Measurements from ENCODE around the gene SEL1L3.

The SEL1L3 gene

GRCh38 chr4:25810461-25811373, 52.1 kb downstream of the SEL1L3 start:
- Histone ChIP-seq H3K27me3 (ENCODE audit: control insufficient read depth, insufficient read depth, low read length) (no peaks in the 10 kb centered on the region), H3K36me3 (ENCODE audit: control insufficient read depth, insufficient read depth, low read length) (peaks cover 5% of the 10 kb centered on the region), H3K9me3 (ENCODE audit: control insufficient read depth, low read length) (no peaks in the 10 kb centered on the region), H3K9ac (ENCODE audit: low read length) (no peak overlapping the region), H3K4me1 (ENCODE audit: control insufficient read depth, insufficient read depth, low read length) (peaks cover 11% of the 10 kb centered on the region), H3K4me3 (ENCODE audit: low read length) (no peak overlapping the region)

- no peak overlapping the region for H3K4me3 ChIP-seq (ENCODE audit: low read length)
- no peak overlapping the region for H3K9ac ChIP-seq (ENCODE audit: low read length)
- no peaks in the 10 kb centered on the region for H3K9me3 ChIP-seq (ENCODE audit: control insufficient read depth, low read length)
- H3K27me3 ChIP-seq (ENCODE audit: control insufficient read depth, insufficient read depth, low read length) = no peaks in the 10 kb centered on the region
- peaks cover 5% of the 10 kb centered on the region for H3K36me3 ChIP-seq (ENCODE audit: control insufficient read depth, insufficient read depth, low read length)
- peaks cover 10% of the 10 kb centered on the region for H3K4me1 ChIP-seq (ENCODE audit: control insufficient read depth, insufficient read depth, low read length)
These were observed 52.8 kb downstream of the SEL1L3 start for GRCh38 chr4:25809996-25810395.

GRCh38 chr4:25807102-25807728, 55.6 kb downstream of the SEL1L3 start:
- Histone ChIP-seq H3K36me3 (ENCODE audit: control insufficient read depth, insufficient read depth, low read length) (no peaks in the 10 kb centered on the region), H3K4me1 (ENCODE audit: control insufficient read depth, insufficient read depth, low read length) (no peaks in the 10 kb centered on the region), H3K27me3 (ENCODE audit: control insufficient read depth, insufficient read depth, low read length) (no peaks in the 10 kb centered on the region)

DNA sequence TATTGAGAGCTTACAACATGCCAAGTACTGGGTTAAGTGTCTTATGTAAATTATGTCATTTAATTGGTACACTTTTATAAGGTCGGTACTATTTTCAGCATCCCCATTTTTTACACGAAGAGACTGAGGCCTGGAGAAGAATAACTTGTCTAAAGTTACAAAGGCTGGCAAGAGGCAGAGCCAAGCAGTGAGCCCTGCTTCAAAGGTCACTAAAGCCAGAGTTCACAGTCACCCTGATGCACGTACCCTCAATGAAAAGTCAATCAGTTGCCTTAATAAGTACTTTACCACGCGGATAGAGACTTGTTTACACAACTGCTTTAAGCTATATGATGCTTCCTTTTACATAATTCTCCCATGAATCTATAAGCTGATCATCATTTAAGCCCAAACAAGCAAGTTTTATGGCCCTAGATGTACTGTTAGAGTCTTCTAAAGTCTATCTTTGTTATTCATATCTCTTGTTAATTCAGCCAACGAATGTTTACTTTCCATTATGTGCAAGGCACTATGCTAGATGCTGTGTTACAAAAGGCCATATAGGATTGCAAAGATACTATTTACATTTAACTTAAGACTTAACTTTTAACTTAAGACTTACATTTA, 57.4 kb downstream of the SEL1L3 start:
- H3K4me3 ChIP-seq (ENCODE audit: low read length) = no peak overlapping the region
- H3K9me3 ChIP-seq (ENCODE audit: control insufficient read depth, low read length) = no peaks in the 10 kb centered on the region
- no peak overlapping the region for H3K9ac ChIP-seq (ENCODE audit: low read length)
- no peaks in the 10 kb centered on the region for H3K4me1 ChIP-seq (ENCODE audit: control insufficient read depth, insufficient read depth, low read length)
- H3K27me3 ChIP-seq (ENCODE audit: control insufficient read depth, insufficient read depth, low read length) = no peaks in the 10 kb centered on the region
- H3K36me3 ChIP-seq (ENCODE audit: control insufficient read depth, insufficient read depth, low read length) = peaks cover 4% of the 10 kb centered on the region

More at GRCh38 chr4:25807102-25807728, 55.6 kb downstream of the SEL1L3 start:
- Histone ChIP-seq H3K4me3 (ENCODE audit: low read length) (no peak overlapping the region), H3K9me3 (ENCODE audit: control insufficient read depth, low read length) (no peaks in the 10 kb centered on the region), H3K9ac (ENCODE audit: low read length) (no peak overlapping the region)

GRCh38 chr4:25803720-25804225, 59.0 kb downstream of the SEL1L3 start:
- Histone ChIP-seq H3K9ac (ENCODE audit: low read length) (no peak overlapping the region), H3K36me3 (ENCODE audit: control insufficient read depth, insufficient read depth, low read length) (peaks cover 4% of the 10 kb centered on the region), H3K27me3 (ENCODE audit: control insufficient read depth, insufficient read depth, low read length) (no peaks in the 10 kb centered on the region), H3K9me3 (ENCODE audit: control insufficient read depth, low read length) (no peaks in the 10 kb centered on the region), H3K4me1 (ENCODE audit: control insufficient read depth, insufficient read depth, low read length) (no peaks in the 10 kb centered on the region), H3K4me3 (ENCODE audit: low read length) (no peak overlapping the region)

DNA sequence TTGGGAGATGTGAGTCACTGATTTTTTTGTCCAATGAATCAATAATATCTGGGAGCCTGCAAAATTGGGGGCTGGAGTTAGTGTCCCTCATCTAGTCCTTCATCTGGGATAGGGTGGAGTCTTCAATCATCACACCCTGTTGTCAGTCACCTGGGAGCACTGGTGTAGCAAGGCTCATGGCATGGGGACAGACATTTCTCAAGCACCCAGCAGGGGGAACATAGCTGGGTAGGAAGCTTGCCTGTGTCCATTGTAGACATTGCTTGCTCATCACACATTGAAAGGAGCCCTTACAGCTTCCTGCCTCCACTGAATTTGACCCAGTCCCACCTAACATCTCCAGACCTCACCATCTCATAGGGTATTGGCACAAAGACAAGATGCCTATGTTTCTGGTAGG, 61.2 kb downstream of the SEL1L3 start:
- no peaks in the 10 kb centered on the region for H3K9me3 ChIP-seq (ENCODE audit: control insufficient read depth, low read length)
- H3K9ac ChIP-seq (ENCODE audit: low read length) = no peak overlapping the region
- H3K4me1 ChIP-seq (ENCODE audit: control insufficient read depth, insufficient read depth, low read length) = no peaks in the 10 kb centered on the region
- H3K4me3 ChIP-seq (ENCODE audit: low read length) = no peak overlapping the region
- no peaks in the 10 kb centered on the region for H3K27me3 ChIP-seq (ENCODE audit: control insufficient read depth, insufficient read depth, low read length)
- peaks cover 4% of the 10 kb centered on the region for H3K36me3 ChIP-seq (ENCODE audit: control insufficient read depth, insufficient read depth, low read length)

DNA sequence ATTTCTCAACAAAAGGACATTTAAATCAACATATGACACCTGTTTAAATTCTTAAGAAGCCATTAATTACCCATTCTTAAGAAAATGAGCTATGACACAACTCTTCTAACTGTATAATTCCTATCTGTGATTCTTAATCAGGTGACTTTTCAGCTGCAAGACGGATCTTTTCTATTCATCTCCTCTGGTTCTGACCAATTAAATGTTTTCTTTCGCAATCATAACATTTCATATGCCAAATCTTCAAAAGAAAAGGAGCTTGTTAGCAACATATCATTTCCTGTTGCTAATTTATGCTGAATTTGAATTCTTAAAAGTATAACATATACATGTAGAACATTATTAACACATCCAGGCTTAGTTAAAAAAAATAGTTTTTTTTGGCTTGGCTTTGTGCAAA, 62.5 kb downstream of the SEL1L3 start:
- Histone ChIP-seq H3K27me3 (ENCODE audit: control insufficient read depth, insufficient read depth, low read length) (no peaks in the 10 kb centered on the region), H3K36me3 (ENCODE audit: control insufficient read depth, insufficient read depth, low read length) (peaks cover 4% of the 10 kb centered on the region), H3K4me1 (ENCODE audit: control insufficient read depth, insufficient read depth, low read length) (no peaks in the 10 kb centered on the region), H3K4me3 (ENCODE audit: low read length) (no peak overlapping the region), H3K9me3 (ENCODE audit: control insufficient read depth, low read length) (no peaks in the 10 kb centered on the region), H3K9ac (ENCODE audit: low read length) (no peak overlapping the region)

GRCh38 chr4:25799522-25799921, 63.3 kb downstream of the SEL1L3 start:
- no peaks in the 10 kb centered on the region for H3K9me3 ChIP-seq (ENCODE audit: control insufficient read depth, low read length)

GRCh38 chr4:25797136-25797535, 65.7 kb downstream of the SEL1L3 start:
- Histone ChIP-seq H3K9ac (ENCODE audit: low read length) (no peak overlapping the region), H3K9me3 (ENCODE audit: control insufficient read depth, low read length) (no peaks in the 10 kb centered on the region), H3K4me3 (ENCODE audit: low read length) (no peak overlapping the region), H3K27me3 (ENCODE audit: control insufficient read depth, insufficient read depth, low read length) (no peaks in the 10 kb centered on the region), H3K36me3 (ENCODE audit: control insufficient read depth, insufficient read depth, low read length) (peaks cover 4% of the 10 kb centered on the region), H3K4me1 (ENCODE audit: control insufficient read depth, insufficient read depth, low read length) (no peaks in the 10 kb centered on the region)

More at GRCh38 chr4:25799522-25799921, 63.3 kb downstream of the SEL1L3 start:
- Histone ChIP-seq H3K27me3 (ENCODE audit: control insufficient read depth, insufficient read depth, low read length) (no peaks in the 10 kb centered on the region), H3K9ac (ENCODE audit: low read length) (no peak overlapping the region), H3K4me1 (ENCODE audit: control insufficient read depth, insufficient read depth, low read length) (no peaks in the 10 kb centered on the region), H3K4me3 (ENCODE audit: low read length) (no peak overlapping the region), H3K36me3 (ENCODE audit: control insufficient read depth, insufficient read depth, low read length) (peaks cover 4% of the 10 kb centered on the region)

DNA sequence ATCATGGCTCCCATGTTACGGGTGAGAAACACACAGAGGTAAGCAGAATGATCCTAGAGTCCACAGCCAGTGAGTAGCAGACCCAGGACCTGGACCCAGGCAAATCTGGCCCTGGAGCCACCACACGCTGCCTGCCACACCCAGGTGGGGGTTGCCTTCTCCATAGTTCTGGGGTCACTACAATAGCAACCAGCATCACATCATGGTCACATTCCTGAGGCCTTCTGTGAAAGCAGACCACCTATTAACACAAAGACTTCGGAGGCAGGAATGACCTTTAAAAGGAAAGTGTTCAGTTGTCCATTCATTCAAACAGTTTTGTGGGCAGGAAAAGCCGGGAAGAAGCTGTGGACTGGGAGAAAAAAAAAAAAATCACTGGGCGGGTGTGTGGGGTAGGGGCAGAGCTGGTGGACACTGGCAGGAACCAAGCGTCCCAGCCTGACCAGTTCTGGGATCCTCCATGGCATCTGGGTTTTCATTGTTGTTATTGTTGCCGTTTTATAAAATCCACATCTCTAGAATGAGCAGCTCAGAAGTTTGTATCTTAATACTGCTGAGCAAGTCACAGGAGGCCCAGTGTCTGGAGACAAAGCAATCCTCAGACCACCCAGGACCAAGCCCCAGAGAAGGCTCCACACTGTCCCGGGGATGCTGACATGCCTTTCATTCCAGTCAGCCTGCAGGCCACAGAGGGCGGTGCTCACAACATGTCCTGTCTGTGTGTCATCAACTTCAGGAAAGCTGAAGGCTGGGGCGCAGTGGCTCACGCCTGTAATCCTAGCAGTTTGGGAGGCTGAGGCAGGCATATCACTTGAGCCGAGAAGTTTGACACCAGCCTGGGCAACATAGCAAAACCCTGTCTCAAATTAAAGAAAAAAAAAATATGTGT, 67.0 kb downstream of the SEL1L3 start:
- Histone ChIP-seq H3K4me1 (ENCODE audit: control insufficient read depth, insufficient read depth, low read length) (no peaks in the 10 kb centered on the region), H3K36me3 (ENCODE audit: control insufficient read depth, insufficient read depth, low read length) (no peaks in the 10 kb centered on the region), H3K9ac (ENCODE audit: low read length) (no peak overlapping the region), H3K4me3 (ENCODE audit: low read length) (no peak overlapping the region), H3K9me3 (ENCODE audit: control insufficient read depth, low read length) (no peaks in the 10 kb centered on the region), H3K27me3 (ENCODE audit: control insufficient read depth, insufficient read depth, low read length) (no peaks in the 10 kb centered on the region)

DNA sequence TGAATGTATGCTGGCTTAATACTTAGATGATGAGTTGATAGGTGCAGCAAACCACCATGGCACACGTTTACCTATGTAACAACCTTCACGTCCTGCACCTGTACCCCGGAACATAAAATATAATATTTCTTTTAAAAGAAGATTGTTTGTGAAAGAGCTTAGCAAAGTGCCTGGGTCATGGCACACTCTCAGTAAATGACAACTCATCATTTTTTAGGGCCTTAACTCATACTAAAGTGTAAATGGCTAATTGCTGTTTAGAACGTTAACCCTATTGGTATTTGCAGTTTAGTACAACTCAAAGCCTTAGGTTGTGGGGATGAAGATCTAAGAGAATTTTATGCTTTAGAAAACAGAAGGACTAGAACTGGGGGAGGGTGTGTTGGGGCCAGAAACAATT, 67.7 kb downstream of the SEL1L3 start:
- Histone ChIP-seq H3K9ac (ENCODE audit: low read length) (no peak overlapping the region), H3K36me3 (ENCODE audit: control insufficient read depth, insufficient read depth, low read length) (no peaks in the 10 kb centered on the region), H3K4me3 (ENCODE audit: low read length) (no peak overlapping the region), H3K27me3 (ENCODE audit: control insufficient read depth, insufficient read depth, low read length) (no peaks in the 10 kb centered on the region), H3K4me1 (ENCODE audit: control insufficient read depth, insufficient read depth, low read length) (no peaks in the 10 kb centered on the region), H3K9me3 (ENCODE audit: control insufficient read depth, low read length) (no peaks in the 10 kb centered on the region)

All from mucosa of stomach (tissue), 1 donor.